DOHH2 (cell line): ENCODE measurements around the gene ATP10D.
"Not testable (repeated sequence)": the region's sequence is repeated elsewhere in the genome, so short reads cannot be mapped to it uniquely, and the experiment has no call there.

ENCODE experiments used
- H3F3A ChIP-seq: fragments of 200-600 bp; sonication (generic), shearing (Covaris generic); 2 replicates; pipeline ENCODE4 v1.6.0; 2016; ENCODE audit warnings: antibody characterized with exemption, mild to moderate bottlenecking; ENCODE audit not compliant: control insufficient read depth, insufficient read depth
- H3K27ac ChIP-seq: fragments of 200-600 bp; sonication (generic); 2 replicates; pipeline ENCODE4 v1.5.1; 2014; ENCODE audit warnings: low read depth, mild to moderate bottlenecking, low read length, moderate library complexity
- H3K27me3 ChIP-seq: fragments of 200-600 bp; sonication (generic); 2 replicates; pipeline ENCODE4 v1.6.1; 2014; ENCODE audit warnings: mild to moderate bottlenecking, low read length, mixed read lengths; ENCODE audit not compliant: control insufficient read depth
- H3K36me3 ChIP-seq: fragments of 200-600 bp; sonication (generic); 2 replicates; pipeline ENCODE4 v1.6.1; 2014; ENCODE audit warnings: mild to moderate bottlenecking, low read length, moderate library complexity, mixed read lengths; ENCODE audit not compliant: control insufficient read depth
- H3K4me1 ChIP-seq: fragments of 200-600 bp; sonication (generic); 2 replicates; pipeline ENCODE4 v1.6.1; 2014; ENCODE audit warnings: mild to moderate bottlenecking, low read length, mixed read lengths; ENCODE audit not compliant: control insufficient read depth
- H3K4me2 ChIP-seq: fragments of 200-600 bp; sonication (generic); 2 replicates; pipeline ENCODE4 v1.6.0; 2014; ENCODE audit warnings: mild to moderate bottlenecking, low read length, moderate library complexity
- H3K4me3 ChIP-seq: fragments of 200-600 bp; sonication (generic); 2 replicates; pipeline ENCODE4 v1.5.1; 2014; ENCODE audit warnings: mild to moderate bottlenecking, low read length, mixed read lengths
- H3K79me2 ChIP-seq: fragments of 200-600 bp; sonication (generic); 2 replicates; pipeline ENCODE4 v1.6.1; 2014; ENCODE audit warnings: mild to moderate bottlenecking, low read length, mixed read lengths; ENCODE audit not compliant: control insufficient read depth
- H3K9me2 ChIP-seq: fragments of 200-600 bp; sonication (generic); replicated peaks from 2 replicates; pipeline ENCODE4 v1.6.1; 2014; ENCODE audit warnings: mild to moderate bottlenecking, low read length, mixed read lengths; ENCODE audit not compliant: control insufficient read depth
- H3K9me3 ChIP-seq: fragments of 200-600 bp; sonication (generic); 2 replicates; pipeline ENCODE4 v1.6.1; 2014; ENCODE audit warnings: antibody characterized with exemption, low read length, mixed read lengths; ENCODE audit not compliant: control insufficient read depth, insufficient read depth
- H4K20me1 ChIP-seq: fragments of 200-600 bp; sonication (generic); 2 replicates; pipeline ENCODE4 v1.6.0; 2014; ENCODE audit warnings: low read depth, mild to moderate bottlenecking, antibody characterized with exemption, low read length, moderate library complexity; ENCODE audit not compliant: control insufficient read depth, insufficient read depth
- EZH2phosphoT487 ChIP-seq: fragments of 200-600 bp; sonication (generic); IDR thresholded peaks from 2 replicates; pipeline ENCODE4 v1.6.1; 2017; ENCODE audit warnings: borderline replicate concordance, mild to moderate bottlenecking, antibody characterized with exemption, low read length, moderate library complexity, mixed read lengths
- TF ChIP-seq, protein P1 (sequence below): fragments of 200-600 bp; sonication (generic); IDR thresholded peaks from one replicate; pipeline ENCODE4 v1.5.1; 2014; ENCODE audit warnings: antibody characterized with exemption, mild to moderate bottlenecking, low read depth, low read length; ENCODE audit not compliant: poor library complexity, severe bottlenecking

The ATP10D gene

DNA sequence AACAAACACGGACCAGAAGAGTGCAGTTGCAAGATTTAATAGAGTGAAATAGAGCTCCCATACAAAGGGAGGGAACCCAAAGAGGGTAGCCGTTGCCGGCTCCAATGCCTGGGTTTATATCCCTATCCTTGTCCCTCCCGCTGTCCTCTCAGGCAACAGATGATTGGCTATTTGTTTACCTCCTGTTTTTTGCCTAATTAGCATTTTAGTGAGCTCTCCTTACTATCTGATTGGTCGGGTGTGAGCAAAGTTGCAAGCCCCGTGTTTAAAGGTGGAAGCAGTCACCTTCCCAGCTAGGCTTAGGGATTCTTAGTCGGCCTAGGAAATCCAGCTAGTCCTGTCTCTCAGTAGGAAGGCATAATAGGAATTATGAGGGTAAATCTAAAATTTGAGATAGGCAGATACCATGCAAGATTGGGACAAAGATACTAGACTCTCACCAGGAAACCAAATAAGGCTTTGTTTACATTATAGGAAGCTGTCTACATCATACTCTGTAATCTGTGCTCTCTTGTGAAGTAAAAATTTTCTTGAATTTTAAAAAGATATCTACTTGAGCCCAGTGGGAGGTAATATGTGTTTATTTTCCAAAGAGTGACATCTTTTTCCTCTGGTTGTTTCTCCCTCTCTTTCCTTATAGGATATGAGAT is 65.9 kb downstream of the ATP10D start:
- H4K20me1 ChIP-seq = no peaks in the 10 kb centered on the region
- no peak overlapping the region for H3K4me3 ChIP-seq
- no peak overlapping the region for H3K4me2 ChIP-seq
- no peak for TF ChIP-seq EZH2phosphoT487
- TF ChIP-seq, protein P1, sequence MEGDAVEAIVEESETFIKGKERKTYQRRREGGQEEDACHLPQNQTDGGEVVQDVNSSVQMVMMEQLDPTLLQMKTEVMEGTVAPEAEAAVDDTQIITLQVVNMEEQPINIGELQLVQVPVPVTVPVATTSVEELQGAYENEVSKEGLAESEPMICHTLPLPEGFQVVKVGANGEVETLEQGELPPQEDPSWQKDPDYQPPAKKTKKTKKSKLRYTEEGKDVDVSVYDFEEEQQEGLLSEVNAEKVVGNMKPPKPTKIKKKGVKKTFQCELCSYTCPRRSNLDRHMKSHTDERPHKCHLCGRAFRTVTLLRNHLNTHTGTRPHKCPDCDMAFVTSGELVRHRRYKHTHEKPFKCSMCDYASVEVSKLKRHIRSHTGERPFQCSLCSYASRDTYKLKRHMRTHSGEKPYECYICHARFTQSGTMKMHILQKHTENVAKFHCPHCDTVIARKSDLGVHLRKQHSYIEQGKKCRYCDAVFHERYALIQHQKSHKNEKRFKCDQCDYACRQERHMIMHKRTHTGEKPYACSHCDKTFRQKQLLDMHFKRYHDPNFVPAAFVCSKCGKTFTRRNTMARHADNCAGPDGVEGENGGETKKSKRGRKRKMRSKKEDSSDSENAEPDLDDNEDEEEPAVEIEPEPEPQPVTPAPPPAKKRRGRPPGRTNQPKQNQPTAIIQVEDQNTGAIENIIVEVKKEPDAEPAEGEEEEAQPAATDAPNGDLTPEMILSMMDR = no peak
- no peaks in the 10 kb centered on the region for H3K27me3 ChIP-seq
- no peaks in the 10 kb centered on the region for H3K79me2 ChIP-seq
- no peaks in the 10 kb centered on the region for H3F3A ChIP-seq
- no peak overlapping the region for H3K27ac ChIP-seq
- H3K4me1 ChIP-seq = no peaks in the 10 kb centered on the region
- no peaks in the 10 kb centered on the region for H3K9me3 ChIP-seq
- peaks cover 54% of the 10 kb centered on the region for H3K36me3 ChIP-seq
- H3K9me2 ChIP-seq = no peaks in the 10 kb centered on the region

DNA sequence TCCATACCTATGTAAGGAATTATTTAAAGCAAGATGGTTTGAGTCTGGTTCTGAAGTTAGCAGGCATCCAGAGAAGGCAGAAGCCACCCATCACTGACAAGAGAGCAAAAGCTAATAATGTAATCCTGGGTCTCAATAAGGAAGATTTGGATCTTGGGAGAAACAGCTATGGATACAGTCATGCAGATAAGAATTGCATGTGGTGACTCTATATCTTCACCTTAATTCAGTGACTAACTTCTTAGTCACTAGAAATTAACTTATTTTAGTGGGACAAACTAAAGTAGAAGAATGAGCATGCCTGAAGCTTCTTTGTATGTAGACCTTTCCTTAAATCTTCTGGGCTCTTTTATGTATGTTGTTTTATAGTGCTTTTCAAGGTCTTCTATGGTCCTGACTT is 66.6 kb downstream of the ATP10D start:
- no peak overlapping the region for H3K4me2 ChIP-seq
- no peaks in the 10 kb centered on the region for H3K9me3 ChIP-seq
- no peaks in the 10 kb centered on the region for H3F3A ChIP-seq
- no peaks in the 10 kb centered on the region for H3K4me1 ChIP-seq
- peaks cover 47% of the 10 kb centered on the region for H3K36me3 ChIP-seq
- no peak overlapping the region for H3K27ac ChIP-seq
- no peak for TF ChIP-seq EZH2phosphoT487
- TF ChIP-seq, protein P1 = no peak
- H3K27me3 ChIP-seq = no peaks in the 10 kb centered on the region
- no peaks in the 10 kb centered on the region for H4K20me1 ChIP-seq
- H3K4me3 ChIP-seq = no peak overlapping the region
- H3K9me2 ChIP-seq = no peaks in the 10 kb centered on the region
- H3K79me2 ChIP-seq = no peaks in the 10 kb centered on the region

DNA sequence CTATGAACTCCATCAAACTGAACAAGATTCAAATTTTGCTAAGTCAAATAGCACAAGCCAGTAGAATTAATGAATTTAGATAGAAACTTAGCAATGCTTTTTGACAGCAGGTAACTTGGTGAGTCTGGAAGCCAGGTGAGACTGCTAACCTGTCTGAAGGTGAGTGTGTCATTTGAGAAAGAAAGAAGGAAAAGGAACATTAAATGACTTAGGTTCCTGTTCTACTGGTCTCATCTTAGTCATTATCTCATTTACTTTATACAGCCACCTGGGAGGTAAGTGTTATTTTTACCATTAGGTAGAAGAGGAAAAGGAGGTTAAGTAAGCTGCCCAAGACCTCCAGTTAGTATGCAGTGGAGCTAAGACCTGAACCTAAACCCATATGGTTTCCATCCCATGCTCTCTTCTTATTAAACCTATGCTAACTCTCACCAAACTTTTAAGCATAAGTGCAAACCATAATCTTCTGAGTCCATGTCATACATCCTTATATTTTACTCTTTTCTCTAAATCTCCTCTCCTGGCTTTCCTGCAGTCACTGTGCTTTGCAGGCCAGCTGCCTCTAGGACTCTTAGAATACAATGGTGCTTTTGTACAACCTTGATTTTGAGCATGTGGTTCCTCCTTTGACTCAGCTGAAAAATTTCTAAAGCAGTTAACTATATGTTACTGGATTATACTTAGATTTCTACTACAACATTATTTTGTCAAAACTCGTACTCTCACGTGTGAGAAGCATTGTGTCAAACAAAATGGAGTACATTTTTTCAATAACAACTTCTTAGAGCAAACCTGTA is 68.5 kb downstream of the ATP10D start:
- Histone ChIP-seq H3K9me2 (no peaks in the 10 kb centered on the region), H3K27ac (no peak overlapping the region), H3K27me3 (no peaks in the 10 kb centered on the region), H3K4me3 (no peak overlapping the region), H3K9me3 (no peaks in the 10 kb centered on the region), H3K4me1 (no peaks in the 10 kb centered on the region), H3K36me3 (peaks cover 45% of the 10 kb centered on the region), H3K79me2 (no peaks in the 10 kb centered on the region), H4K20me1 (no peaks in the 10 kb centered on the region), H3F3A (no peaks in the 10 kb centered on the region), H3K4me2 (no peak overlapping the region)
- TF ChIP-seq, protein P1 = no peak
- TF ChIP-seq EZH2phosphoT487 = no peak

DNA sequence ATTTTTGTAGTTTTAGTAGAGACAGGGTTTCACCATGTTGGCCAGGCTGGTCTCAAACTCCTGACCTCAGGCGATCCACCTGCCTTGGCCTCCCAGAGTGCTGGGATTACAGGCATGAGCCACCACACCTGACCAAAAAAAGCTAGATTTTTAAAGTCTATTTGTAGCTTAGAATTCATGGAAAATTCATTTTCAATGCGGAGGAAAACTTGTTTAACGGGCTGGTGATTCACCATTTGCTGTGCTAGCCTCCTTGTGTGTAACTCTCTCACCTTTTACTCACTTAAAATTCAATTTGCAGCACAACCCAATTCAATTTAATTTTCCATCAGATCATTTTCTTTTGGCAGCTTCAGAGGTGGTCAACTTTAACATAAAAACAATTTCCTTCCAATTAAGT is 70.8 kb downstream of the ATP10D start:
- not testable (repeated sequence) for H3K79me2 ChIP-seq, H3K4me1 ChIP-seq, H3K4me3 ChIP-seq, H4K20me1 ChIP-seq, H3K27me3 ChIP-seq, H3K27ac ChIP-seq, H3K9me2 ChIP-seq, H3F3A ChIP-seq, H3K4me2 ChIP-seq, H3K9me3 ChIP-seq
- peaks cover 36% of the 10 kb centered on the region for H3K36me3 ChIP-seq
